NOMO-1 treated with dmso at 0.1 percent for 144 hours (cell line): ENCODE measurements around the gene FZD7.
A peak's percentile ranks its signal among the peaks of the same experiment; 100 is the strongest.

Source experiments
- DNase-seq: peaks from one replicate; lab custom pipeline; 2025; ENCODE audit not compliant: unreplicated experiment; lab: John Stamatoyannopoulos, UW

Gene FZD7

GRCh38 chr2:202033317-202034248 is at the start of gene FZD7:
Gene FZD7 (plus strand): TSS chr2:202033855. CDS start chr2:202034648, 793 bp downstream.
- peak; percentile 87 for DNase-seq

- DNase-seq, result no peak
Observed at GRCh38 chr2:201984333-201984732, 49.3 kb upstream of the FZD7 start.

GRCh38 chr2:201984800-201985525 is 48.7 kb upstream of the FZD7 start:
- DNase-seq, result no peak

- DNase-seq, result no peak
Observed at GRCh38 chr2:201985728-201986462, 47.8 kb upstream of the FZD7 start.

- DNase-seq, result no peak
Observed at GRCh38 chr2:201986463-201986735, 47.3 kb upstream of the FZD7 start.

- DNase-seq, result no peak
Observed at GRCh38 chr2:201987426-201987825, 46.2 kb upstream of the FZD7 start.

- DNase-seq, result no peak
Observed at GRCh38 chr2:201990069-201990468, 43.6 kb upstream of the FZD7 start.

- DNase-seq, result no peak
Observed at GRCh38 chr2:201992960-201993359, 40.7 kb upstream of the FZD7 start.

GRCh38 chr2:201994973-201995638 is 38.5 kb upstream of the FZD7 start:
- DNase-seq, result no peak

- no peak for DNase-seq
Observed at GRCh38 chr2:201996006-201996405, 37.6 kb upstream of the FZD7 start.

GRCh38 chr2:201996679-201997314 is 36.9 kb upstream of the FZD7 start:
- no peak for DNase-seq

- DNase-seq, result no peak
Observed at GRCh38 chr2:201999279-201999678, 34.4 kb upstream of the FZD7 start.

- no peak for DNase-seq
Observed at GRCh38 chr2:202001826-202002225, 31.8 kb upstream of the FZD7 start.

GRCh38 chr2:202002381-202002780 is 31.3 kb upstream of the FZD7 start:
- no peak for DNase-seq

GRCh38 chr2:202005272-202005887 is 28.3 kb upstream of the FZD7 start:
- no peak for DNase-seq

- no peak for DNase-seq
Observed at GRCh38 chr2:202006301-202006700, 27.4 kb upstream of the FZD7 start.

- no peak for DNase-seq
Observed at GRCh38 chr2:202007015-202007982, 26.4 kb upstream of the FZD7 start.

- no peak for DNase-seq
Observed at GRCh38 chr2:202007983-202008354, 25.7 kb upstream of the FZD7 start.

GRCh38 chr2:202009019-202009481 is 24.6 kb upstream of the FZD7 start:
- DNase-seq, result no peak
